ENCODE results near the gene KSR2.

GRCh38 chr12:117890137-117890536 is 78.7 kb downstream of the KSR2 start:
- no peak for TF ChIP-seq CTCF (IDR thresholded peaks at IDR 0.05)
- no peak for TF ChIP-seq POLR2A (IDR thresholded peaks at IDR 0.05)
